Subcutaneous adipose tissue (tissue), 4 donors: Measurements from ENCODE around the gene ZBTB32. TPM values are rescaled to one million over a fixed set of nuclear protein-coding genes. Genes with fewer than 3 reads are reported as not detected.

Experiments used
- total RNA-seq, 4 donors: library from RNA; depleted of rRNA; stranded (reverse); fragments of >200 nt; gene quantifications; one replicate each; pipeline ENCODE4 v1.1.0, GENCODE V29; 2016
- TF ChIP-seq, protein P1 (sequence below): fragments of 450-650 bp; IDR thresholded peaks from one replicate; pipeline ENCODE4 v1.5.1; 2016; ENCODE audit warnings: low read depth, mild to moderate bottlenecking, control low read depth, antibody characterized with exemption, moderate library complexity

The ZBTB32 gene
- total RNA-seq, 4 donors from 2014 or later, result 0.33 TPM; not detected in 3

DNA sequence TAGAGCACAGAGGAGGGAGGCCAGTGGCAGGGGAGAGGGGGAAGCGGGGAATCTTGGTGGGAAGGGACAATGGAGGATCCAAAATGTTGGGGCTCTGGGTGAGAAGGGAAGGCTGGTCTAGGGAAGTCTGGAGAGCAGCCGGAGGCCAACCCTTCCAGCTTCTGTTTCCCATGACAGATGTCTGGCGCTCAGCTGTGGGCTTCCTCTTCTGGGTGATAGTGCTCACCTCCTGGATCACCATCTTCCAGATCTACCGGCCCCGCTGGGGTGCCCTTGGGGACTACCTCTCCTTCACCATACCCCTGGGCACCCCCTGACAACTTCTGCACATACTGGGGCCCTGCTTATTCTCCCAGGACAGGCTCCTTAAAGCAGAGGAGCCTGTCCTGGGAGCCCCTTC, 42.2 kb downstream of the ZBTB32 start:
- TF ChIP-seq, protein P1, sequence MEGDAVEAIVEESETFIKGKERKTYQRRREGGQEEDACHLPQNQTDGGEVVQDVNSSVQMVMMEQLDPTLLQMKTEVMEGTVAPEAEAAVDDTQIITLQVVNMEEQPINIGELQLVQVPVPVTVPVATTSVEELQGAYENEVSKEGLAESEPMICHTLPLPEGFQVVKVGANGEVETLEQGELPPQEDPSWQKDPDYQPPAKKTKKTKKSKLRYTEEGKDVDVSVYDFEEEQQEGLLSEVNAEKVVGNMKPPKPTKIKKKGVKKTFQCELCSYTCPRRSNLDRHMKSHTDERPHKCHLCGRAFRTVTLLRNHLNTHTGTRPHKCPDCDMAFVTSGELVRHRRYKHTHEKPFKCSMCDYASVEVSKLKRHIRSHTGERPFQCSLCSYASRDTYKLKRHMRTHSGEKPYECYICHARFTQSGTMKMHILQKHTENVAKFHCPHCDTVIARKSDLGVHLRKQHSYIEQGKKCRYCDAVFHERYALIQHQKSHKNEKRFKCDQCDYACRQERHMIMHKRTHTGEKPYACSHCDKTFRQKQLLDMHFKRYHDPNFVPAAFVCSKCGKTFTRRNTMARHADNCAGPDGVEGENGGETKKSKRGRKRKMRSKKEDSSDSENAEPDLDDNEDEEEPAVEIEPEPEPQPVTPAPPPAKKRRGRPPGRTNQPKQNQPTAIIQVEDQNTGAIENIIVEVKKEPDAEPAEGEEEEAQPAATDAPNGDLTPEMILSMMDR, result no peak

DNA sequence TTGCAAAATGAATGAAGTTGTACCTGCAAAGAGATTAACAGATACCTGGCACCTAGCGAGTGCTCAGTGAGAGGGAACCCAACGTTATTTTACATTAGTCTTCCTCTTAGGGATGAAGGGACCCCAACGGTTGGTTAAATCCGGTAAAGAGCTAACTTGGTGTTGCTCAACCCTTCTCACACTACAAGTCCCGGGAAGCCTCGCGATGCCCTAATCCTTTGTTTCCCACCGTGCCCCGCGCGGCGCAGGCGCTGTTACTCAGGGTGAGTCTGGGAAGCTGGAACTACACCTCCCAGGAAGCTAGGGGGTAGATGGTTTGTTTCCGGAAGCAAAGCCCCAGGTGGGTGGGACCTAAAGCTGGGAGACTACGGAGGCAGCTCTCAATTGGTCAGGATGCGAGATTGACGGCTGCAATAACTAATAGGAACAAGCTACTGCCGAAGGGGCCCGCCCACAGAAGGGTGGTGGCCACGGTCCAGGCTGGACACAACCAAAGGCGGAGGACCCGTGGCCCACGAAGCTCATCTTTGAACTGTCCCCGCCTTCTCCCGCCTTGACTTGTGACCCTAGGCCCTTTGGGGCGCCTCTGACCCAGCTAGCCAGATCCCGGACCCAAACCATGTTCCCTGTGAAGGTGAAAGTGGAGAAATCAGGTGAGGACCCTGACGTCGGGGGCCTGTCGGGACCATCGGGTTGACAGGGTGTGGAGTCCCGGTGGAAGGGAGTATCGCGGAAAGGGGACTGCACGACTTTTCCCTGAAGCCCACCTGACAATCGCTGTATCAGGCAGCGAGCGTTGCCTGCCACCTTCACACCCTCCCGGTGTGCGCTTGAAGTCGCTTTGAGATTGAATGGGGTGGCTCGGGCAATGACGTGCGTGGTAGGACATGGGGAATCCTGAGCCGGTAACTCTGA, 44.0 kb downstream of the ZBTB32 start, which contains the start of gene LIN37:
Gene LIN37, plus strand, starts transcription at position 471 of the 915 bp plus-strand sequence. Its CDS starts 149 bp downstream, at position 620.
- TF ChIP-seq, protein P1, result no peak

DNA sequence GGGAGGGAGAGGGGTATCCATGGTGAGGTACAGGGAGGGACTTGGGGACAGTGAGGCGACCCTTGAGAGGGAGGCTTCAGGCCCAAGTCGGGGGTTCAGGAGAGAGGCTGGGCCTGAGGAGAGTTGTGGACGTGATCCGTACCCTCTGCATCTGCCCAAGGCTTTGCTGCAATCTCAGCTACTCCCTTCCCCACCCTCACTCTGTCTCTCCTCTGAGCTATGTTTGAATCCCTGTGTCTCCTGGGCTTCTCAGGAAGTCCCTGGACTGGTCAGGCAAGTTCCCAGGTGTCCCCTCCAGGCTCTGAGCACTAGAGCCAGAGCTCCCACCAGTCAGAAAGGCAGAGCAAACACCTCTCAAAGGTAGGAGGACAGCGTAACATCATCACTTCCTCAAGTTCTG, 45.8 kb downstream of the ZBTB32 start:
- TF ChIP-seq, protein P1, result no peak

DNA sequence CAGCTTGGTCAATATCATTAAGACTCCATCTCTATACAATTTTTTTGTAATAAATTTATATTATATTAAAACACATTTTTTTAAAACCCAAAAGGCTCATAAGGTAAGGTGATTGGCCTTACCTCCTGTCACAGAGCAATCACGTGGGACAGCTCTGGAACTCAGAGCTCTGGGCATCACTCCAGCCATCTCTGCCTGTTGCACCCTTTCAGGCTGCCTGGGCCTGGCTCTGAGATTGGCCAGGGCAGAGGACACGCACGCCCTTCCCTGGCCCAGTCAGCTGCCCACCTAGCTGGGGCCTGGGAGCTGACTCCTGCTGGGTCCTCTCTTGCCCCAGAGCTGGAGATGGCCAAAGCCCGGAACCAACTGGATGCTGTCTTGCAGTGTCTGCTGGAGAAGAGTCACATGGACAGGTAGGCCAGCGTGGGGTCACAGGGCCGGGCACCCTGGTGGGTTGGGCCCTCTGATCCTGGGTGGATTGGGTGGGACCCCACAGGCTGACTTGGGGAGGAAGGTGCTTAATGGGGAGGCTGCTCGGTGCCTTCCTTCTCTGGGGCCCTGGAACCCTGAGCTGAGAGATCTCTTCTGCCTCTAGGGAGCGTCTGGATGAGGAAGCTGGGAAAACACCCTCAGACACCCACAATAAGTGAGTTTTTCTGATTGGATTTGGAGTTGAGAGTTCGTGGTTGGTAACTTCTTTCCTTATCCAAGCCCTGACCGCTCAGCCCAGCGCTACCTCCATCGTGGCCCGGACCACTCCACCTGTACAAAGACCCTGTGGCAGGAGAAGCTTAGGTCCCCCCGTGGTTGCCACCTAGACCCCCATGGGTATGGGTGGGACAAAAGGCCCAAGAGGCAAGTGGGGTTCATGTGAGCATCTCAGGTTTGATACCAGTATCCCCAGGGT, 47.7 kb downstream of the ZBTB32 start:
- TF ChIP-seq, protein P1, result no peak

DNA sequence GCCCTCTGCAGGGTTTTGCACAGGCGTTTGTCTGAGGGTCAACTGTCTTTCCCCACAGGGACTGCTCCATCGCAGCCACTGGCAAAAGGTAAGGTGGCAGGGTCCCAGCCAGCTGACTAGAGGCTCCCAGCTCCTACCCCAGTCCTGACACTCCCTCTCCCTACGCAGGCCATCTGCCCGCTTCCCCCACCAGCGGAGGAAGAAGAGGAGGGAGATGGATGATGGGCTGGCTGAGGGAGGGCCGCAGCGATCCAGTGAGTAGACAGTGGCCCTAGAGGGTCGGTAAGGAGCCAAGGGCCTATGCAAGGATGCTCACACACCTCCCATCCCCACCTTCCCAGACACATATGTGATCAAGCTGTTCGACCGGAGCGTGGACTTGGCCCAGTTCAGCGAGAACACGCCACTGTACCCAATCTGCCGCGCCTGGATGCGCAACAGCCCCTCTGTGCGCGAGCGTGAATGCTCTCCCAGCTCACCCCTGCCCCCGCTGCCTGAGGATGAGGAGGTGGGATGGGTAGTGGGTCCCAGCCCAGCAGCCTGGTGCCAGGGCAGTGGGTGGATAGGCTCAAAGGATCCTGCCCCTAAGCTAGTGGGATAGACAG, 48.5 kb downstream of the ZBTB32 start:
- TF ChIP-seq, protein P1, result no peak

DNA sequence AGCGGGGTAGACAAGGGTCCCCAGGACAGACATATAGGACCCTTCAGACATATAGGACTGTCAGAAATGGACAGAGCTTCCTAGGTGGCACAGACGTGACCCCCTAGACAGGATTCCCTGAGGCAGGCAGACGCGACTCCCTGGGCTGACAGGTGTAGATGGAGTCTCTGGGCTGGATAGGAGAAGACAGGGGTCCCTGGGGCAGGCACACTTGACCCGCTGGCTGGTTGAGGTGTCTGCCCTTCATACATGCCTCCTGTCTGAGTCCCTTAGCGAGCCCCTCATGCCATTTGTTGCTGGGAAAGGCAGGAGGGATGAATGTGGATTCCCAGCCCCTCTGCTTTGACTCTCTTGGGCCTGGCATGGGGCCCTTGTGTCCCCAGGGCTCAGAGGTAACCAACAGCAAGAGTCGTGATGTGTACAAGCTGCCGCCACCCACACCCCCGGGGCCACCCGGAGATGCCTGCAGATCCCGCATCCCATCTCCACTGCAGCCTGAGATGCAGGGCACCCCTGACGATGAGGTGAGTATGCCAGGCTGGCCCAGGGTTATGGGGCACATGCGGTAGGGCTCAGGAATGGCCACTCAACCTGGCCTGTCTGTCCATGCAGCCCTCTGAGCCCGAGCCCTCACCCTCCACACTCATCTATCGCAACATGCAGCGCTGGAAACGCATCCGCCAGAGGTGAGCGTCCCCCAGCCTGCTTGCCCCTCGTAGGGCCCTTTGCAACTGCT, 49.4 kb downstream of the ZBTB32 start:
- TF ChIP-seq, protein P1, result no peak
